DMS114 treated with DMSO at 0.1 percent for 48 hours (cell line): ENCODE measurements around the gene ZNF385A.

Experiments
- DNase-seq: peaks from one replicate; lab custom pipeline; 2025; ENCODE audit not compliant: unreplicated experiment; lab: John Stamatoyannopoulos, UW

ZNF385A gene, protein sequence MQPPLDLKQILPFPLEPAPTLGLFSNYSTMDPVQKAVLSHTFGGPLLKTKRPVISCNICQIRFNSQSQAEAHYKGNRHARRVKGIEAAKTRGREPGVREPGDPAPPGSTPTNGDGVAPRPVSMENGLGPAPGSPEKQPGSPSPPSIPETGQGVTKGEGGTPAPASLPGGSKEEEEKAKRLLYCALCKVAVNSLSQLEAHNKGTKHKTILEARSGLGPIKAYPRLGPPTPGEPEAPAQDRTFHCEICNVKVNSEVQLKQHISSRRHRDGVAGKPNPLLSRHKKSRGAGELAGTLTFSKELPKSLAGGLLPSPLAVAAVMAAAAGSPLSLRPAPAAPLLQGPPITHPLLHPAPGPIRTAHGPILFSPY

DNA sequence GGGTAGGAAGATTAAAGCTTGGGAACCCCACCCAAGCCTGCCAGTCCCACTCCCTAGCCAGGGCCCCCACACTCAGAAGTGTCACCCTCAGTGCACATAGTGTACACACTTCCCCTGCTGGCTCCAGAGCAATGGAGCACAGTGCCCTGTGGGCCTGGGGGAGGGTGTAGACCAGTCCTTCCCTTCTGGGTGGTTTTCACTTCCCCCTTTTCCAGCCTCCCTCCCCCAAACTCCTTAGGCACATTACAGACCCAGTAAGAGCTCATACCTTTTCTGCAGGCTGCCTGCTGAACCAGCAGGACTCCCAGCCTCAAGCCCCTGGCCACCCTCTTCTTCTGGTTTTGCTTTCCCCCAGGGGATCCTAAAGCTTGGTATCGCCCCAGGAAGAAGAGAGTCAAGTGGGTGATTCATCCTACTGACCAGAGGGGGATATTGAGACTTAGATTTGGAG is at the start of gene ZNF385A:
Gene ZNF385A (minus strand): TSS at position 143 of the 451 bp plus-strand sequence. CDS start 219 bp downstream, outside the sequence.
- no peak for DNase-seq

DNA sequence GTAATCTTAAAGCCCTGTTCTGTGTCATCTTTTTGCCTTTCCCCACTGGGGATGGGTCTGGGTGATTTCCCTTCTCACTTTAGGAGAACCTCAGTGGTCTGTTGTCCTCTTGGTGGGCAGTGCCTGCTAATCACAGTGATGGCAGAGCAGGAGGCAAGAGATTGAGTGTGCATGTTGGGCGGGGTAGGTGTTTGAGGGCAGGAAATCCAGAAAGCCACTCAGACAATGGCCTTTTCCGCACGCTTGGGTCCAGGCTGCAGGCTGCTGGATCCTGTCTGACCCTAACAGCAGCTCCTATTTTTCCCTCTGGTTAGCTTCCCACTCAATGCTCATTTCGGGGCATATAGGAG is 48.3 kb upstream of the ZNF385A start:
- no peak for DNase-seq

DNA sequence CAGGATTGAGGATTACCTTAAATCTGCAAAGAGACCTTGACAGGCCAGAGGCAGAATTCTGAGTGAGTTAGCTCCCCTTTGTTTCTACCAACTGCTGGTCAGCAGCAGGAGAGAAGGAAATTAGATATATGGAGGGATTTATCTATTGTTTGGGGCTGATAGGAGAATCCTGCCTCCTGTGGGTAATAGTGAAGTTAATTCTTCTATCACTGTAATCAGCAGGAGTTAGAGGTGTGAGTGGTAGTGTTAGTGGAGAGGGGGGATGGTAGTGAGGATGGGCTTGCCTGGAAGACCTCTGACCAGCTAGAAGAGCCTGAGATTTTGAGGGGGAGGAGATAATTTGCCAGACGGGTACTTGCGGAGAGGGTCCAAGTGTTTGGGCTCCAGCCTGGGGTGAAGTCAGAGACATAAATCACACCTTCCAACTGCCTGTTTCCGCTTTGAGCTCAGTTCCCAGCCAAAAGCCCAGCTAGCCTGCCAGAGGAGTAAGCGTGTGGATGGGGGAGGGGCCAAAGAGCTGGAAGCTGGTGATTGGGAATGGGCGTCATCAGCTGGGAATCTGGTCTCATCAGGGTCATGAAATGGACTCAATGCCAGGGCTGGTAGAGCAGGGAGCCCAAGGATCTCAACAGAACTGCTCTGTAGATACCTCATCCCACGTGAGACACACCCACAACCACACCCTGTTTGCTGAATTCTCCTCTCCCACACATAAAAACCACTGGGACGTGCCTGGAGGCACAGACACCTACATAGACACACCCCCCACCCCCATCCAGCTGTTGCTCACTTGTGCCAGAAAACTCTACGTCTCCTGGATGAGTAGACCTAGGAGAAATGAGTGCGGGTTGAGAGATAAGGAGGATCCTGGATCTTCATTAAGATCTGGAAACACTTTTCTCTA is 47.6 kb upstream of the ZNF385A start:
- DNase-seq: no peak

DNA sequence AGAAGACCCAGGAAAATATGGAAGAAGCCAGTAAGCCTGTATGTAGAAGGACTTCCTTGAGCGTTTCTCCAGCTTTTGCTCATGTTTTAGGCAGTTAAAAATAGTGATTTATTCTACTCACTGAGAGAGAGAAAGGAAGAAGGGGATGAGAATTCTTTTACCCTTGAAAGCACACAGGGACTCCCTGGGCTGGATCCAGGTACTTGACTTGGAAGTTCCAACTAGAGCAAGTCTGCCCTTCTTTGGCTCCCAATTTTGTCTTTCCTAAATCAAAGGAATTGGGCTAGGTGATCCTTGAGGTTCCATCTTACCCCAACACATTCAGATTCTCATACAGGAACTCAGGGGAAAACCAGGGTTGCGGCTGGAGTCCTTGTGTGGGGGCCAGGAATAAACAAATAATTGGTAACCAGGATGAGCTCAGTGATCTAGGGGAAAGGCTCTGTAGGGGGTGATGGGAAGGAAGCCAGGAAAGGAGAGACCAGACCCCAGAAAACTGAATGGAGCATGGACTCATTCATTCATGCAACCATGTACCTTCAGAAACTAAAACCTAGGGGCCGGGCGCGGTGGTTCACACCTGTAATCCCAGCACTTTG is 46.0 kb upstream of the ZNF385A start:
- no peak for DNase-seq

DNA sequence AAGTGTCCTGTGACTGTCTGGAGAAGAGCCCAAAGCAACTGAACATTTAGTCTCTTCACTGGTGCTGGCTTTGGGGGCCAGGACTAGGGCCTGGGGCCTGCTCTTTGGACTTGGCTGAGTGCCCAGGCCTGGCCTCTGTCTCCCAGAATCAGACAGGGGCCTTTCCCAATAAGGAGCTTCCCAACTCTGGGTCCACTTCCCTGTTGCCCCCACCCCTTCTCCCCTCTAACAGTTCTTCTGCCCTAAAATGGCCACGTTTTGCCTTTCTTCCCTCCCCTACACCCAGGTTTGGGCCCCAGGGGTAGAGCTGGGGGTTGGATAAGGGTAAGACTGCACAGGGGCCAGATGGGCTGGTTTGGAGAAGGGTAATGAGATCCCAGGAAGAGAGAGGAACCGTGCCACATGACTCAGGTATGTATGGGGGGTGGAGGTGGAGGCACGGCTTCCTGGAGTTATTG is 44.5 kb upstream of the ZNF385A start:
- no peak for DNase-seq

DNA sequence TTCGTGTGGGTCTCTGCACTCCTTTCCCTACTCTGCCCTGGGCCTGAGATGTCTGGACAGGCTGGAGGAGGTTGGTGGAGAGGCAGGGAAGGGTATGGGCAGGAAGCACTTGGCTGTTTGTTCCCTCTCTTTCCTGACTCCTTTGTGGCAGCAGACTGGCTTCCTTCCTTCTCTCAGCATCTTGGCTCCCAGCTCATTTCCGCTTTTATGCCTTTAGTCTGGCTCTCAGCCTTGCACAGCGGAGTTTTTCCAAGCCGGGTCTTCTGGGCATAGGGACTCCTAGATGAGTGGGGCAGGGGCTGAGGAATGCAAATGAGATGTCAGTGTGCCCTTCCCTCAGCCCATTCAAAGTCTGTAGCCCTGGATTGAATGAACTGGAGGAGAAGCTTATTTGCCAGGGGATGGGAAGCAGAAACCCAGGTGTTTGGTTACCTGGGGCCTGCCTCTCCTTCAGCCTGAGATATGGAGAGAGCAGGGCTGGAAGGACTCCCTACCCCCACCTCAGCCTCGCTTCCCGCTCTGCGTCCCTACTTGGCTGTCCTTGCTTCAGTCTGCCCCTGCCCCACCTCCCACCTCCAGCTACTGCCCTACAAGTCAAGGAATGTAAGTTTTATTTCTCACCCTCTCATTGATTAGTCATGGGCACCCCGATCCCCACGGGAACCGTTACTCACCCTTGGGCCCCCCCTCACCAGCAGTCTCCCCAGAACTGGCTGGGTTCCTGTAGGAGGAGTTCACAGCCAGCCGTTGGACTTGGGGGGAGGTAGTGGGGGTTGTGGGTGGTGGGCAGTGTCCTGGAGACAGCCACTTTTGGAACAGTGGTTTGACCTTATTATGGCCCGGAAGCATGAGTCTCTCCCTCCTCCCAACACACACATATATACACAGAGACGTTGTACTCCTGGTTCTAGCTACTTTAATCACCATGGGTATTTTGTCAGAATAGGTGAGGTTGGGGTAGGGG is 43.8 kb upstream of the ZNF385A start:
- no peak for DNase-seq

DNA sequence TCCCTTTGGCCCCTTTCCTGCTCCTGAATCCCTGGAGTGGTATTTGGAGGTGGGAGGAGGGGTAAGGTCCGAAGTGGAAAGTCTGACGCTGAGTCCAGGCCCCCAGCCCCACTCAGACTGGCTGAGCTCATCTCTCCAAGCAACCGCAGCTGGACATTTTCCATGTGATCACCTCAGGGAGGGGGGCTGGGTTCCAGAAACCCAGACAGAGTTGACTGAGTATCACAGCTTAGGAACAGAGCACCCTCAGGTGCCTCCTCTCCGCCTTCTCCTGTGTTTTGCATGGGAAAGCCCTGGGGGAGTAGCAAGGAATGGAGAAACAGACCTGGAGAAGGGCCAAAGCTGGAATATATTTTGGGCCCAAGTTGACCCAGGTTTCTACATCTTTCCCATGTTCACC is 42.6 kb upstream of the ZNF385A start:
- no peak for DNase-seq

DNA sequence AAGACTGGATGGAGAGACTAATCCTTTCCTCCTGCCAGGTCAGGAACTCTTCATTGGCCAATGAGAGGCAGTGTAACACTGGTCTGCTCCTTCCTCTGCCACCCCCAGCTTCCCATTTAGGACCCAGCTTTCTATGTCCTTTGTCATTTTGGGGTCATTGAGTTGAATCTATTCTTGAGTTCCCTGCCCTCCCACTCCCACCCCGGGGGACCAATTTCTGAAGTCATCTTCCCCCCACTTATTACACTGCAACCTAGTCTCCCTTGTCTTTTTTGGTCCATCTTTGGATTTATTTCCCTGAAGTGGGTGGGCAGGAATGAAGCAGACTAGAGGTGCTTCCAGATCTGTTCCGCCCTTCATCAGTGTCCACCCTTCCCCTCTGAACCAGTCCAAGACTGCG is 42.2 kb upstream of the ZNF385A start:
- no peak for DNase-seq

DNA sequence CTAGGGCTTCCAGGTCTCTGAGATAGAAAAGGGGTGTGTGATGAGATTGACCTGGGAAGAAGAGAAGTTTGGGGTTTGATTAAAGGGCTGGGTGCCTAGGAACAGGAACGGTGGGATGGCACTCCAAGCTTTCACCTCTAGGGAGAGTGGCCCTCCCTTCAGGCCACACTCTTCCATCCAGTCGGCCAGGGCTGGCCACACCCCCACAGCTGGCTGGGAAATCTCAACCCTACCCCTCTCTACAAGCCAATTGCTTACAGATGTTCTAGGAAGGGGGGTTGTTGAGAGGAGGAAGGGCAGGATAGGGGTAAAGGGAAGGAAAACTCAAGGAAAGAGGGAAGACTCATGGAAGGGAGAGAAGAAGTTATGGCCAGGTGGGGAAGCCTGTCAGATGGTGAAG is 41.2 kb upstream of the ZNF385A start:
- no peak for DNase-seq

DNA sequence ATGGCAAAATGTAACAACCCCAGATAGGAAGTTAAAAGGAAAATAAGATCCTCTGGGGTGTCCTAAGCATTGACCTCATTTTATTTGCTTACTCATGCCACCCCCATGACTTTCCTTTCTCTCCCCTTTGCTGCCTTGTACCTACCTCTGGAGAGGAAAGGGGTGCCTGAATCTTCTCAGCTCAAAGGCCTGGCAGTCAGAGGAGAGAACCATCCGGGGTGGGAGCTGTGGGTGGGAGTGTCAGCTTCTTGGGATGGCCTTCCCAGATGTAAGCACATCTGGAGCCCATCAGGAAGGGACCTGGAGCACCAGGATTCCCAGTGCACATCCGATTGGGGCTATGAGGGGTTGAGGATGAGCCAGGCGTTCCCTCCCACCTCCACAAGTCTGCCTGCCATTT is 39.7 kb upstream of the ZNF385A start:
- DNase-seq: no peak

DNA sequence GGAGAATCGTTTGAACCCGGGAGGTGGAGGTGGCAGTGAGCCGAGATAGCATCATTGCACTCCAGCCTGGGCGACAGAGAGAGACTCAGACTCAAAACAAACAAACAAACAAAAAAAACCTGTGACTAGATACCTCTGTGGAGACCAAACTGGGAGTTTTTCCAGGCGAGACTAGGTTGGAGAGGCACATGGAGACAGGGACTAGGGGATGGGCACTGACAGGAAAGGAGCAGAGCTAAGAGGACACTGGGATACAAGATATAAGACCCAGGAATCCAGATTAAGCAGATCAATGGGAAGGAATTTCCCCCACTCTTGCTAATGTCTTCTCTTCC is 39.2 kb upstream of the ZNF385A start:
- no peak for DNase-seq

DNA sequence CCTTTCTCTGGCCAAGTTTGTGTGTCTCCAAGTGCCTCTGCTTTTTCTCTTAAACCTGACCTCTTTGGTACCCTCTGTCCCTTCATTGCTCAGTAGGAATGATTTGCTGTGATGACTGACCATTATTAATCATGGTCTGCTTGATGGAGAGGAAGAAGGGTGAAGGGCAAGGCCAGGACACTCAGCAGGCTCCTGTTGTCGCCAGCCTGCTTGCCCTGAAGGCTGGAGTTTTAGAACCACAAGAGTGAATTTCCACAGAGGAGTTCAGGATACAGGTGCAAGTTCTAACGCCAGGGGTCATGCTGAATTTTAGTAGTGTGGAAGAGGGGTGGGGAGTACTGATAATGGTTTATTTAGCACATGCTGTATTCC is 37.3 kb upstream of the ZNF385A start:
- no peak for DNase-seq

DNA sequence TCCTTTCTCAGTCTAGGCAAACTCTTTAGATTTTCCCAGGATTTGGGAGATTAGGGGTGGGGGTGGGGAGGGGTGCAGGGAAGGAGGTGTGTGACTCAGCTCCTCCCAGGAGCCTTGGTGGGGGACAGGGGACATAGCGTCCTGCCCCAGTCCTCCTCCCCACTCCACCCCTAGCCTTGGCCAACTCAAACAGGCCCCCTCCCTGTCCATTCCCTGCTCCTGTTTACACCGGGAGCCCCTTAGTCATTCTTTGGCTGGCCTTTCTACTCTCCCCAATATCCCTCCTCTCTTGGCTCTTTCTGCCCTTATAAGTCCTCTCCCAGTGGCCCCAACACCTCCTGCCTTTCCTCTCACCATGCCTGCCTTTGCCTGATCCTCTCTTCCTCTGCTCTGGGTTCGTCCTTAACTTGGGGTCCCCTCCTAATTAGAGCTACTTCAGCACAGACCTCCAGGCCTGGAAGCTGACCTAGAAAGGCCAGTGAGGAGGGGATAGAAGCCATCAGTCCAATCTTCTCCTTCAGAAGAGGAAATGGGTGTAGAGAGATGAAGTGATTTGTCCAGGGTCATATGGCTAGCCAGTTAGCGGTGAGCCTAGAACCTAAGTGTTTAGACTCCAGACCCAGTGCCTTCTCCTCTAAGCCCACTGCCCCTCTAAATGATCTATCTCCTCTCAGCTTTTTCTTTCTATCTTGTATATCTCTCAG is 36.8 kb upstream of the ZNF385A start:
- no peak for DNase-seq

DNA sequence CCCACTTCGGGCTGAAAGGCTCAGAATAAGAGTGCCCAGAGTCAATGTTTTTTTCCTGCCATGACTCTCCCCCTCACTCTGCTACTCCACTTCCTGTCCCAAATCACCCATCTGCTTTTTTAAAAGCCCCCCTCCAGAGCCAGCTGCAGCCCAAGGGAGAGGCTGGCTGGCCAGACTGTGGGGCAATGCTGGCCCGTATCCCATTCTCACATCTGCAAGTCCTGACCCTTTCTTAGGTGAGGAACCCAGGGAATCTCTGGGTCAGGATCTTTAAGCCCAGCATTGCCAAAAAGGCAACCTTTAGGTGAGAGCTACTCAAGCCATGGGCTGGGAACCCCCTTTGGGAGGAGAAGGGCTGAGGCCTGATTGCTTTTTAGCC is 36.2 kb upstream of the ZNF385A start:
- DNase-seq: no peak

DNA sequence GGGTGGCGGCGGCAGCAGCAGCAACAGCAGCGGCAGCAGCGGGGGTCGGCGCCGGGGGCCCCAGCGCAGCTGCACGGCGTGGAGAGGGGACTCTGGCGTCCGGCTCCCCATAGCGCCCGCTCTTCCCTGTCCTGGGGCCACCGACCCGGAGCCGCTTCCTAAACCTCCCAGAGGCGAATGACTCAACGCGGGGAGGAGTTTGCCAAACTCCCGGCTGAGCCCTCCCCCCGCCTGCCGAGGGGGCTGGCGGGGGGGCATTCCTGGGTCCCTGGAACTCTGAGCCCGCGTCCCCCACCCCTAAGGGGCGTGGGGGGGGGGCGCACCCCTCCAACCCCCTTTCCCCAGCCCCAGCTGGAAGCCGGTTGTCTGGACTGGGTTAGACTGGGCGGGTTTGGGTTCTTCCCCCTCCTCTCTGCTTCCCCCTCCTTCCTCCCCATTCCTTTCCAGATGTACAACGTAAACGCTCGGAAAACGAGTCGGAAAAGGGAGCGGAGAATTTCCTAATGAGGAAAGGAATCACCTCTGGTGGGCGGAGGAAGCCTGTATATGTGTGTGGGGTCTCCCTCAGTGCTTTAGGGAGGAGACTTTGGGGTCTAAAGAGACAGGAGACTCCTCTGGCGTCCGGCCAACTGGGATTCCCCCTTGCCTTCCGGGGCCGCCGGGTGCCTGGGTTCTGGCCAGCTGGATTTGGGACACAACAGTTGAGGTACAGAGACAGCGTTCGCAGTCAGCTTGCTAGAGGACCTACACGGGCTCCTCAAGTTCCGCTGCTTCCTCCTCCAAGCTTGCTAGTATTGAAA is 34.8 kb upstream of the ZNF385A start, which contains the start of gene ITGA5:
Gene ITGA5 (minus strand): TSS at position 179 of the 800 bp plus-strand sequence. CDS start 68 bp downstream, at position 111.
- DNase-seq: no peak

DNA sequence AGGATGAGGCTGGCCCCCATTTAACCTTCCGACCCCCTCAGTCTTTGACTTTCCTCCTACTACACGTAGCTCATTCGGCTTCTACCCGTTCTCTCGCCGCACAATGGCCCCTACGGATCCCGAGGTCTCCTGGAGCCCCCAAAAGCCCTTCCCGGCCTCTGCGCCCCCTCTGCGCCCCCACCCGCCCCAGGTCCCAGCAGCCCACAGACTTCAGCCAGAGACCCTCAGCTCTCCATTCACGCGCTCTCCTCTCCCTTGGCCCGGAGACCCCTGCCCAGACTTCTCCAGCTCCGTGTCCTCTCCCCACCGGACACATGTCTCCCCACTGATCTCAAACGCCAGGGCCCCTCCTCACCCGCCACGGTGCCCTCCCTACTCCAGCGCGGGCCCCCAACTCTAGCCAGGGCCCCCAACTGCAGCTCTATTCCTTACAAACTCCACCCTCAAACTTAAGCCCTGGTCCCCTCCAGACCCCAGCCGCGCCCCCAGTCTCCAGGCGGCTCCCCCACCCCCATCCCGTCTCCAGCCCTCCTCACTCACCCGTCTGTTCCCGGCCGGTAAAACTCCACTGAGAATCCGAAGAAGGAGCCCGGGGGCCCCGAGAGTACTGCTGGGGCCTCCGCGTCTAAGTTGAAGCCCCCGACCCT is 34.0 kb upstream of the ZNF385A start:
- no peak for DNase-seq

DNA sequence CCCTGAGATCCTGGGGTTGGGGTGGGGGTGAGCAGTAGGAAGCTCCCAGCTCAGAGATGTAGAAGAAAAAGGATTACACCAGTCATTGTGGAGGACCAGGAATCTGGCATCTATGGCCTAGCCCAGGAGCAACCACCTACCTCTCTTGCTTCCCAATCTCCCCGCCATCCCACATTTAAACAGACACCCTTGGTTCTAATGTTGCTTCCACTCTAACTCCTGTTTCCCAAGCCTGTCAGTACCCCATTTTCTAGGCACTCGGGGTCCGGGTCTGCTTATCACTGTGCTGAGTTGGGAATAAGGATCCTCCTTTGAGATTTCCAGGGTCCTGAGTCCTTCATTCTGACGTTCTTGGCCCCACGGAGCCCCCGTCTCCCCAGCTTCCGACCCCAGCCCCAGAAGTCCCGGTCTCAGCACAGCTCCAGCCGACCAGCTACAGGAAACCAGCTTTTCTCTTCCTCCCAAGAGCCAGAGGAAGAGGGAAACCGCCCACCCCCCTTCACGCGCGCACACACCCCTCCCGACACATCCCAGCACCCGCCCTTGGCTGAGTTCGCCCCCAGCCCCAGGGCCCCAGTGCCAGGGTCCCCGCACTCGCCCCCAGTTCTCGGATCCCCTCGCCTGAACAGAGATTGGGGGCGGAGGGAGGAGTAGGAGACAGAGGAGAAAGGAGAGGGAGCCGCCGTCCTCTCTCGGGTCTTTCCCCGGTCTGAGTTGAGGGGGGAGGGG is 33.3 kb upstream of the ZNF385A start:
- no peak for DNase-seq
